RCC 7860 (cell line): ENCODE results near the gene C8G.

Experiments
- DNase-seq: peaks from one replicate; pipeline ENCODE4 v3.0.0-alpha.2; 2015; ENCODE audit warnings: low spot score
- FAIRE-seq: peaks from 2 replicates; lab custom pipeline; 2012; peaks lifted over from hg19 to GRCh38; lab: Jason Lieb, UNC

The C8G gene

DNA sequence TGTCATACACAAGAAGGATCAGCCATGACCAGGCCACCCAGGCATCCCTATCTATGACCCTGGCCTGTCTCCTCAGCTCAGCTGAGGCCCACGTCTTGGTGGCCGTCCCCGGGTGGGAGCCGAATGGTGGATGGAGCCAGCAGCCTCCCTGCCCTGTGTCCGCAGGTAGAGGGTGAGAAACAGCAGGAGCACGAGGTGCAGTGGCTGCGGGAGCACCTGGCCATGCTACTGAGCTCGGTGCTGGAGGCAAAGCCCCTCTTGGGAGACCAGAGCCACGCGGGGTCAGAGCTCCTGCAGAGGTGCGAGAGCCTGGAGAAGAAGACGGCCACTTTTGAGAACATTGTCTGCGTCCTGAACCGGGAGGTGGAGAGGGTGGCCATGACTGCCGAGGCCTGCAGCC is 25.0 kb upstream of the C8G start:
- DNase-seq (no peak), FAIRE-seq (no peak)

DNA sequence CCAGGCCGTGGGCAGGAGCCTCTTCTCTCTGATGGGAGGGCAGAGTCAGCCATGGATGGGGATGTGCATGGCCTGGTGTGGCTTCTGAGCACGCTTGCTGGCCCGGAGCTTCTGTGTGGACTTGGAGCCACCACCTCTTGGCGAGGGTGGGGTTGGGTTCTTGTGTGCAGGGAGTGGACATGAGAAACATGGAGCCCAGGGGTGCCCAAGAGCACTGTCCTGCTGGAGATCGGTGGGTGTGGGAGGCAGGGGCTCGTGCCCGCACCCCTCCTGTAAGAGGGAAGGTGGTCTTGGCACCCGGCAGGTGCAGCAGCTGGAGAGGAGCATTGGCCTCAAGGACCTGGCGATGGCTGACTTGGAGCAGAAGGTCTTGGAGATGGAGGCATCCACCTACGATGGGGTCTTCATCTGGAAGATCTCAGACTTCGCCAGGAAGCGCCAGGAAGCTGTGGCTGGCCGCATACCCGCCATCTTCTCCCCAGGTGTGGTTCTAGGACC is 24.3 kb upstream of the C8G start:
- FAIRE-seq = no peak
- DNase-seq = no peak

DNA sequence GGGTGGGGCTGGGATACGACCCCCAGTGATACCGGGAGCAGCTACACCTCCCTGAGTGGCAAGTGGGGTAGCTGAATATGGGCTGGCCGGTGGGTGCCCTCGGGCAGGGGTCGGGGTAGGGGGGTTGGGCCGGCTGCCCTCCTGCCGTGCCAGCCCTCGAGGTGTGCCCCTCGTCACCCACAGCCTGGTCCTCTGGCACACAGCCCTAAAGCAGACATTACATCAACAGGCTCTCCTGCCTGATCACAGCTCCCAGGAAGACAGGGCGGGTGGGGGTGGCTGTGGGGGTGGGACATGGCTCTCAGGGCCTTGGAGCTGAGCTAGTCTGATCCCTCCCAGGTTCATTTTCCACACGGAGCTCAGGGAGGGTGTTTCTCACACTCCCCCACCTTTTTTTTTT is 23.7 kb upstream of the C8G start:
- no peak for DNase-seq
- no peak for FAIRE-seq

GRCh38 chr9:136921718-136922117 is 23.3 kb upstream of the C8G start:
- DNase-seq (no peak), FAIRE-seq (no peak)

- FAIRE-seq (no peak), DNase-seq (no peak)
Observed at GRCh38 chr9:136922540-136922939, 22.5 kb upstream of the C8G start.

DNA sequence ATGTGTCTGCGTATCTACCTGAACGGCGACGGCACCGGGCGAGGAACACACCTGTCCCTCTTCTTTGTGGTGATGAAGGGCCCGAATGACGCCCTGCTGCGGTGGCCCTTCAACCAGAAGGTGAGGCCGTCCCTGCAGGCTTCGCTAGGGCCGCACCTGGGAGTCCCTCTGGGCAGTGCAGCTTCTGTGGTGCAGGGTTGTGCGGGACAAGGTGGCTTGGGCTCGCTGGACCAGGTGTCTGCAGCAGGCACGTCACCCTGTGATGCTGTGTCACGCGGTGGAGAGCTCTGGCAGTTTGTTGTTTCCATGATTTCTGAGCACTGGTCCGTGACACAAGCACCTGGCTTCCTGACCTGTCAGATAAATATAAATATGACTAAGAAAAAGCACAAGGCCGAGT is 21.2 kb upstream of the C8G start:
- no peak for FAIRE-seq
- no peak for DNase-seq

DNA sequence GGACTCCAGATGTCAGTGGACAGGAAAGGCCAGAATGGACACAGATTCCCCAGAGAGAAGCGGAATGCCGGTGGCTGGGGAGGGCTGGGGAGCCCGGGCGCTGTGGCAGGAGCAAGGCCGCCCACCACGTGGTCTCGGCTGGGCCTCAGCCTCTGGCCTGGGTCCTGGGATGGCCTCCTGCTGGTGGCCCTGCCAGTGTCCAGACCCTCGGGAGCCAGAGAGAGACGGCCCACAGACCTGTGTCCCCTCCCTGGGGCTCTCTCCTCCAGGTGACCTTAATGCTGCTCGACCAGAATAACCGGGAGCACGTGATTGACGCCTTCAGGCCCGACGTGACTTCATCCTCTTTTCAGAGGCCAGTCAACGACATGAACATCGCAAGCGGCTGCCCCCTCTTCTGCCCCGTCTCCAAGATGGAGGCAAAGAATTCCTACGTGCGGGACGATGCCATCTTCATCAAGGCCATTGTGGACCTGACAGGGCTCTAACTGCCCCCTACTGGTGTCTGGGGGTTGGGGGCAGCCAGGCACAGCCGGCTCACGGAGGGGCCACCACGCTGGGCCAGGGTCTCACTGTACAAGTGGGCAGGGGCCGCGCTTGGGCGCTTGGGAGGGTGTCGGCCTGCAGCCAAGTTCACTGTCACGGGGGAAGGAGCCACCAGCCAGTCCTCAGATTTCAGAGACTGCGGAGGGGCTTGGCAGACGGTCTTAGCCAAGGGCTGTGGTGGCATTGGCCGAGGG is 19.5 kb upstream of the C8G start:
- DNase-seq (no peak), FAIRE-seq (no peak)

DNA sequence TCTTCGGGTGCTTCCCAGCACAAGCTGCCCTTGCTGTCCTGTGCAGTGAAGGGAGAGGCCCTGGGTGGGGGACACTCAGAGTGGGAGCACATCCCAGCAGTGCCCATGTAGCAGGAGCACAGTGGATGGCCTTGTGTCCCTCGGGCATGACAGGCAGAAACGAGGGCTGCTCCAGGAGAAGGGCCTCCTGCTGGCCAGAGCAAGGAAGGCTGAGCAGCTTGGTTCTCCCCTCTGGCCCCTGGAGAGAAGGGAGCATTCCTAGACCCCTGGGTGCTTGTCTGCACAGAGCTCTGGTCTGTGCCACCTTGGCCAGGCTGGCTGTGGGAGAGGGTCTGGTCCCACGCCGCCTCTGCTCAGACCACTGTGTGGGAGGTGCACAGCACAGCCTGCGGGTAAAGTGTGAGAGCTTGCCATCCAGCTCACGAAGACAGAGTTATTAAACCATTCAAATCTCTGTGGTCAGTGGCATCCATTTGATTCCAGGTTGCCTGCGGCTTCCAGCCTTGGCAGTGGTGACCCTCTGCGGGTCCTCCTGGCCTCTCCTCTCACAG is 18.8 kb upstream of the C8G start:
- DNase-seq (no peak), FAIRE-seq (no peak)

DNA sequence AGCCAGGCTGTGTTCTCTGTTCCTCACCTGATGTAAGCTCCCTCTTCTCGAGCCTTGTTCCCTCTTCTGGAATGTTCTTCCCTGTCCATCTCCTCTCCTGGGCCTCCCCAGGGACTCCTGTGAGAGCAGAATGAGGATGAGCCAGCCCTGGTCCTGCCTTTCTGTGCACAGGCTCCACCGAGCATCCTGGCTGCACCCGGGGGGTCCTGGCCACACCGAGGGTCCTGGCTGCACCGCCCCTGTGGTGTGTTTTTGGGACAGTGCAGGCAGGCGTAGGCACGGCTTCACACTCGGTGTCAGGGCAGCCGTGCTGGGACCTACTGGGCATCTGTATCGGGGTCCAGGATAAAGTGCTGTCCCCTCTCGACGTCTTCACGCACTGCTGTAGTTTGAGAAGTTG is 18.3 kb upstream of the C8G start:
- FAIRE-seq (no peak), DNase-seq (no peak)

- no peak for DNase-seq
- no peak for FAIRE-seq
Observed at GRCh38 chr9:136927343-136928271, 17.4 kb upstream of the C8G start.

- DNase-seq = no peak
- no peak for FAIRE-seq
Observed at GRCh38 chr9:136928591-136928990, 16.5 kb upstream of the C8G start.

- no peak for FAIRE-seq
- no peak for DNase-seq
Observed at GRCh38 chr9:136930014-136930413, 15.0 kb upstream of the C8G start.

DNA sequence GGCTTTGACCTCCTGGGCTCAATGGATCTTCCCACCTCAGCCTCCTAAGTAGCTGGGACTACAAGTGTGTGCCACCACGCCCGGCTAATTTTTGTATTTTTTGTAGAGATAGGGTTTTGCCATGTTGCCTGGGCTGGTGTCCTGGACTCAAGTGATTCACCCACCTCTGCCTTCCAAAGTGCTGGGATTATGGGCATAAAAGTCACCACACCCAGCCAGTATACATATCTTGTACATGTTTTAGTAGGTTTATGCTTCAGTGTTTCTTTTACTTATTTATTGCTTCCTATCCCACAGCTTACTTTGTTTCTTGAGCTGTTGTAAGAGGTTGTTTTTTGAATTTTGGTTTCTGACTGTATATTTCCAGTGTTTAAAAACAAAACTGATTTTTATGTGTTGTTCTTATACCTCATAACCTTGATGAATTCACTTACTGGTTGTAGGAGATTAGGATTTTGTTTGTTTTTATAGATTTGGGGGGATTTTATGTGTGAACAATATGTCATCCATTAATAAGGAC is 13.4 kb upstream of the C8G start:
- FAIRE-seq (no peak), DNase-seq (no peak)

- FAIRE-seq (no peak), DNase-seq (no peak)
Observed at GRCh38 chr9:136934277-136934676, 10.8 kb upstream of the C8G start.

GRCh38 chr9:136935651-136936050 is 9.4 kb upstream of the C8G start:
- DNase-seq (no peak), FAIRE-seq (no peak)

DNA sequence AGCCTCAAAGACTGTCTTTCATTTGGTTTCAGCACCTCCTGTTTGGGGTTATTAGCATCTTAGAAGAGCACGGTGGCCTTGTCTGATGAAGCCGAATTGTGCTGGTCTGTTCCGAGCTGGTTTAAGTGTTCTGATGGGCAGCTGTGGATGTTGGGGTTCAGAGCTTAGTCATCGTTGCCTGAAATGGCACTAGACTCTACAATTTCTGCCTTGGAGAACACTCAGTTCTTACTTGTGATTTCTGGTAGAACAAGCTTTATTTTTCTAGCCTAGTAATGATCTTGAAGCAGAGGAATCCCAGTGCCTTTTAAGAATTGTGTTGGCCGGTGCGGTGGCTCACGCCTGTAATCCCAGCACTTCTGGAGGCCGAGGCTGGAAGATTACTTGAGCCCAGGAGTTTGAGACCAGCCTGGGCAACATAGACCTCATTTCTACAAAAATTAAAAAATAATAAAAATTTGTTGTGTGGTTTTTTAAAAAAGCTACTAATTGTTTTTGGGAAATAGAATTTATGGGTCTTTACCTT is 8.3 kb upstream of the C8G start:
- no peak for FAIRE-seq

GRCh38 chr9:136937186-136938001 is 7.6 kb upstream of the C8G start:
- DNase-seq = no peak
- no peak for FAIRE-seq

More for the DNA sequence above, 8.3 kb upstream of the C8G start:
- DNase-seq = no peak

DNA sequence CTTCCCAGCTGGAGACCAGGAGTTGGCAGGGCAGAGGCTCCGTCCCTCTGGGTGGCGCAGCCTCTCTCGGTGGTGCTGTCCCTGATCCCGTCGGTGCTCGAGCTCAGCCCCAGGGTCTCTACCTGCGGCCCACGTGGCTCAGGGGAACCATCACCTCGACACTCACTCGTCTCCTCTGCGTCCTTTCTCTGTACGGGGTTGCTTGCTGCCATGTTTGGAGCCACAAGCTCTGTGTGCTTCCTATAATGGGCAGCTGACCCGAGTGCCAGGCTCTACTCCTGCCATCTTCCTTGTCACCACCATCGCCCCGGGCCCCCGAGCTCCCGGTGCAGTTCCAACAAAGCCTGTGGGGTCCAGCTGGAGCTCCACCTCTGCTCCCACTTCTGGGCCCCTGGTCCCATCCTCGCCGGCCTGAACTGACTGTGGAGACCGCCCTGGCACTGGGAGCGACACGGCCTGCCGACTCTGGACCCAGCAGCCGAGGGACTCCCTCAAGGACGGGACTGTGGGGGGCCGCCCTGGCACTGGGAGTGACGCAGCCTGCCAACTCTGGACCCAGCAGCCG is 5.5 kb upstream of the C8G start:
- no peak for FAIRE-seq
- DNase-seq = no peak

DNA sequence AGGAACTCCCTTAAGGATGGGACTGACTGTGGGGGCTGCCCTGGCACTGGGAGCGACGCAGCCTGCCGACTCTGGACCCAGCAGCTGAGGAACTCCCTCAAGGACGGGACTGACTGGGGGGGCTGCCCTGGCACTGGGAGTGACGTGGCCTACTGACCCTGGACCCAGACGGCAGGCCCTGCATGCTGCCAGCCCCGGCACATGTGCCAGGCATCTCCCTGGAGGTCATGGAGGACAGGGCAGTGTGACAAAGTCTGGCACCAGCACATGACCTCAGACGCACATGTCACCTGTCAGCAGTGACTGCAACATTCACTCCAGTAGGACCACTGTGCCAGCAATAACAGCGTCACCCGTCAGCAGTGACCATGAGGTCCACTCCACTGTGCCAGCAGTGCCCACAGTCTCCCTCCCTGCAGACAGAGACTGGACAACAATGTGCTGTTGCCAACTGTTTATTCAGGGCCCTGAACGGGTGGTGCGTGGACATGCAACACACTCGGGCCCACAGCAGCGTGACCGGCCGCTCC is 5.0 kb upstream of the C8G start:
- no peak for FAIRE-seq
- no peak for DNase-seq
